Measurements from ENCODE around the gene HDAC4. TPM values are rescaled to one million over a fixed set of nuclear protein-coding genes. Genes with fewer than 3 reads are reported as not detected.

The HDAC4 gene
- total and polyA plus RNA-seq, 2 of the 4 experiments (the other 2 are of a cell fraction) = 4.1 to 7.2 TPM

GRCh38 chr2:239201884-239202283 is 198.9 kb downstream of the HDAC4 start:
- no peak for DNase-seq
- no peak overlapping the region for H3K4me2 ChIP-seq (ENCODE audit: low read depth, low read length)
- no peak overlapping the region for H3K4ac ChIP-seq (ENCODE audit: low read depth, low read length)
- H3K18ac ChIP-seq (ENCODE audit: low read depth, low read length) = no peak overlapping the region
- no peak overlapping the region for H2AFZ ChIP-seq (replicated peaks; ENCODE audit: low read length, poor library complexity)
- in situ Hi-C loops (cut with MboI; ENCODE audit: low sequenced_read_pairs) = no loop called here
- H2BK5ac ChIP-seq (ENCODE audit: low read depth, low read length, poor library complexity, severe bottlenecking) = no peak overlapping the region
- no peaks in the 10 kb centered on the region for H3K27me3 ChIP-seq (ENCODE audit: control insufficient read depth, insufficient read depth, low read length)
- H2AK5ac ChIP-seq (ENCODE audit: low read depth, low read length) = no peak overlapping the region
- peaks cover 2% of the 10 kb centered on the region; the same call in 1 of the 2 replicates for H3K4me1 ChIP-seq (ENCODE audit: control insufficient read depth, insufficient read depth, low read length)
- POLR2A ChIA-PET (ENCODE audit: unreplicated experiment) = no interaction called here
- no CpG with 5 or more reads among the region's 7 CpGs for WGBS, 2 experiments (ENCODE audit: extremely low coverage in 2 of 2, insufficient read length in 1 of 2)
- no peak overlapping the region for H2AK9ac ChIP-seq (replicated peaks; ENCODE audit: low read depth, low read length, poor library complexity)
- peaks cover 19 to 22% of the 10 kb centered on the region in 2 experiments for H3K79me1 ChIP-seq (ENCODE audit: low read depth in 1 of 2, low read length in 2 of 2)
- dilution Hi-C loops (cut with HindIII; ENCODE audit: low sequenced_read_pairs, unreplicated experiment) = no loop called here
- H3K27ac ChIP-seq (ENCODE audit: insufficient read depth, low read length) = no peak overlapping the region
- intact Hi-C loops (cut with micrococcal nuclease) = no loop called here
- no peak overlapping the region for H3K14ac ChIP-seq (replicated peaks; ENCODE audit: low read depth, low read length)
- no peak overlapping the region for H3K4me3 ChIP-seq (ENCODE audit: insufficient read depth, low read depth, low read length)
- H3K9me1 ChIP-seq (ENCODE audit: insufficient read depth, low read length) = no peaks in the 10 kb centered on the region; the same call in 1 of the 2 replicates
- no peak overlapping the region for H3K9ac ChIP-seq (ENCODE audit: low read depth, low read length)
- no peak overlapping the region for H2BK20ac ChIP-seq (ENCODE audit: low read depth, low read length)
- H3K56ac ChIP-seq (ENCODE audit: extremely low read depth, insufficient read depth, low read length) = no peak overlapping the region
- no peak for ATAC-seq (ENCODE audit: low read depth)
- no peaks in the 10 kb centered on the region for H3K9me3 ChIP-seq (ENCODE audit: control insufficient read depth, insufficient read depth, low read length)
- H4K8ac ChIP-seq (ENCODE audit: low read depth in 2 of 2, low read length in 2 of 2) = no peak overlapping the region
- H3K23ac ChIP-seq (ENCODE audit: low read depth, low read length) = no peak overlapping the region
- H3K36me3 ChIP-seq (ENCODE audit: control insufficient read depth, insufficient read depth, low read length) = peaks cover 8% of the 10 kb centered on the region
- peaks cover 5% of the 10 kb centered on the region for H4K20me1 ChIP-seq (ENCODE audit: insufficient read depth, low read length)
- H2BK120ac ChIP-seq (ENCODE audit: low read depth, low read length) = no peak overlapping the region
- CTCF ChIA-PET = no interaction called here
- no peak overlapping the region for H2BK15ac ChIP-seq (ENCODE audit: low read depth, low read length)
- no peak overlapping the region for H4K91ac ChIP-seq (ENCODE audit: insufficient read depth, low read depth, low read length)
- no peak overlapping the region for H4K5ac ChIP-seq (ENCODE audit: low read depth, low read length)
- TF ChIP-seq RFX5 (IDR thresholded peaks at IDR 0.05; ENCODE audit: low read depth, low read length) = no peak
- TF ChIP-seq ELK1 (IDR thresholded peaks at IDR 0.05; ENCODE audit: borderline replicate concordance, low read depth, low read length) = no peak
- TF ChIP-seq RCOR1 (IDR thresholded peaks at IDR 0.05; ENCODE audit: insufficient replicate concordance, low read length) = no peak
- TF ChIP-seq MAFK (IDR thresholded peaks at IDR 0.05; ENCODE audit: low read depth, low read length) = no peak
- TF ChIP-seq MAZ (IDR thresholded peaks at IDR 0.05; ENCODE audit: borderline replicate concordance, low read depth, low read length) = no peak
- no peak for TF ChIP-seq POLR2A (IDR thresholded peaks at IDR 0.05; ENCODE audit: low read depth, low read length)
- TF ChIP-seq FOS (IDR thresholded peaks at IDR 0.05; ENCODE audit: low read depth, low read length) = no peak
- no peak for TF ChIP-seq CHD1 (IDR thresholded peaks at IDR 0.05; ENCODE audit: low read depth, low read length)
- TF ChIP-seq MXI1 (IDR thresholded peaks at IDR 0.05; ENCODE audit: borderline replicate concordance, low read depth, low read length) = no peak
- no peak for TF ChIP-seq CTCF (conservative IDR thresholded peaks at IDR 0.05; ENCODE audit: low read depth, low read length)
- no peak for TF ChIP-seq SMC3 (IDR thresholded peaks at IDR 0.05; ENCODE audit: low read depth, low read length)
- no peak for TF ChIP-seq USF2 (IDR thresholded peaks at IDR 0.05; ENCODE audit: low read depth, low read length)
- TF ChIP-seq NFE2L2 (IDR thresholded peaks at IDR 0.05; ENCODE audit: low read depth, low read length) = no peak
- TF ChIP-seq CEBPB (IDR thresholded peaks at IDR 0.05; ENCODE audit: low read depth, low read length) = no peak
- no peak for TF ChIP-seq RAD21 (IDR thresholded peaks at IDR 0.05; ENCODE audit: low read length)
- no peak for TF ChIP-seq BHLHE40 (IDR thresholded peaks at IDR 0.05; ENCODE audit: low read depth, low read length)
- no TSS peak for BruUV-seq (replicated peaks)

All from IMR-90 (cell line).